GM12801 (cell line): ENCODE data around the gene CORO1A.
"Not testable (repeated sequence)": the region's sequence is repeated elsewhere in the genome, so short reads cannot be mapped to it uniquely, and the experiment has no call there.

Experiments
- CTCF ChIP-seq: IDR thresholded peaks from one replicate; pipeline ENCODE4 v1.5.1; 2011; ENCODE audit warnings: control low read depth; ENCODE audit not compliant: insufficient read length; ENCODE audit errors: extremely low read depth

The CORO1A gene

GRCh38 chr16:30187971-30188561 is 4.7 kb downstream of the CORO1A start:
- no peak for TF ChIP-seq CTCF

- TF ChIP-seq CTCF = not testable (repeated sequence)
Observed at GRCh38 chr16:30193615-30194014, 10.2 kb downstream of the CORO1A start, which contains the start of the genes BOLA2B and SLX1A. BOLA2B (minus strand) TSS chr16:30193666; CDS start chr16:30193595, 71 bp downstream. SLX1A (plus strand) TSS chr16:30193875; CDS start chr16:30194085, 210 bp downstream.

GRCh38 chr16:30199049-30199448 is 15.6 kb downstream of the CORO1A start, which contains the start of gene SULT1A3:
SULT1A3 (plus strand) TSS chr16:30199255; CDS start chr16:30200729, 1,474 bp downstream.
- TF ChIP-seq CTCF = not testable (repeated sequence)
